Measurements from ENCODE around the gene SH3RF3.

The SH3RF3 gene

DNA sequence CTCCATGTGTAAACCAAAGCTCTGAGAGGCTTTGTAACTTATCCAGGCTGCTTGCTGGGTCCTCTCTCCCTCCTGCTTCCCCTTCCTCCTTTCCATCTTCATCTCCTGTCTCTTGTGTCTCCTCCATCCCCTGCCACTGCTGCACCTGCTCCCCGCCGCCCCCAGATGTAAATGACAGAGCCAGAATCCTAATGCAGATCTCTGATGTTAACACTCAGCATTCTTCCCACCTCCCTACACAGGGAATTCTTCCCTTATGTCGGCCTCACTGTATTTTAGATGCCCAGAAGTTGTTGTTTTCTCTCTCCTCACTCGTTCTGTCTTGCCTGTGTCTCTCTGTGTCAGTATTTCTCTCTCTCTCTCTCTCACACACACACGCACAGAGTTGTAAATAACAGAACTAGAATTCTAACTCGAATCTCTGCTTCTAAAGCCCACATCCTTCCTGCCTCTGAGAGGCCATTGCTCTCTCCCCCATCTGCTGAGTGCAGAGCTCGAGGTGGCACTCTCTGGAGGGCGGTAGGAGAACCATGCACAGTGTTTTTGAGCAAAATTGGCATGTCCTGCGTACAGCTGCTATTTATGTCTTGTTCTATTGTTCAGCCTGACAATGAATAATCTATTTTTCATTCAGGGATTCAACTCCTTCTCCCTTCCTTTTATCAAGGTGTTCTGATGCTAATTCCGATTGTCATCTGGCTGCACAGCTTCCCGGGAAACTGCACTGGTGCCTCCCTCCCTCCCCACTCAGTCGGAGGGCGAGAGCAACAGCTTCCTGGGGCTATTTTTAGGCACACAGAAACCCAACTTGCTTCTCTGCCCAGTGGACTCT lies 219.9 kb downstream of the SH3RF3 start:
- no peak overlapping the region for H3K4me3 ChIP-seq (ENCODE audit: low read depth, low read length)
- TF ChIP-seq, protein P1, sequence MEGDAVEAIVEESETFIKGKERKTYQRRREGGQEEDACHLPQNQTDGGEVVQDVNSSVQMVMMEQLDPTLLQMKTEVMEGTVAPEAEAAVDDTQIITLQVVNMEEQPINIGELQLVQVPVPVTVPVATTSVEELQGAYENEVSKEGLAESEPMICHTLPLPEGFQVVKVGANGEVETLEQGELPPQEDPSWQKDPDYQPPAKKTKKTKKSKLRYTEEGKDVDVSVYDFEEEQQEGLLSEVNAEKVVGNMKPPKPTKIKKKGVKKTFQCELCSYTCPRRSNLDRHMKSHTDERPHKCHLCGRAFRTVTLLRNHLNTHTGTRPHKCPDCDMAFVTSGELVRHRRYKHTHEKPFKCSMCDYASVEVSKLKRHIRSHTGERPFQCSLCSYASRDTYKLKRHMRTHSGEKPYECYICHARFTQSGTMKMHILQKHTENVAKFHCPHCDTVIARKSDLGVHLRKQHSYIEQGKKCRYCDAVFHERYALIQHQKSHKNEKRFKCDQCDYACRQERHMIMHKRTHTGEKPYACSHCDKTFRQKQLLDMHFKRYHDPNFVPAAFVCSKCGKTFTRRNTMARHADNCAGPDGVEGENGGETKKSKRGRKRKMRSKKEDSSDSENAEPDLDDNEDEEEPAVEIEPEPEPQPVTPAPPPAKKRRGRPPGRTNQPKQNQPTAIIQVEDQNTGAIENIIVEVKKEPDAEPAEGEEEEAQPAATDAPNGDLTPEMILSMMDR (IDR thresholded peaks at IDR 0.05; ENCODE audit: borderline replicate concordance, insufficient read depth, low read depth, low read length): no peak

DNA sequence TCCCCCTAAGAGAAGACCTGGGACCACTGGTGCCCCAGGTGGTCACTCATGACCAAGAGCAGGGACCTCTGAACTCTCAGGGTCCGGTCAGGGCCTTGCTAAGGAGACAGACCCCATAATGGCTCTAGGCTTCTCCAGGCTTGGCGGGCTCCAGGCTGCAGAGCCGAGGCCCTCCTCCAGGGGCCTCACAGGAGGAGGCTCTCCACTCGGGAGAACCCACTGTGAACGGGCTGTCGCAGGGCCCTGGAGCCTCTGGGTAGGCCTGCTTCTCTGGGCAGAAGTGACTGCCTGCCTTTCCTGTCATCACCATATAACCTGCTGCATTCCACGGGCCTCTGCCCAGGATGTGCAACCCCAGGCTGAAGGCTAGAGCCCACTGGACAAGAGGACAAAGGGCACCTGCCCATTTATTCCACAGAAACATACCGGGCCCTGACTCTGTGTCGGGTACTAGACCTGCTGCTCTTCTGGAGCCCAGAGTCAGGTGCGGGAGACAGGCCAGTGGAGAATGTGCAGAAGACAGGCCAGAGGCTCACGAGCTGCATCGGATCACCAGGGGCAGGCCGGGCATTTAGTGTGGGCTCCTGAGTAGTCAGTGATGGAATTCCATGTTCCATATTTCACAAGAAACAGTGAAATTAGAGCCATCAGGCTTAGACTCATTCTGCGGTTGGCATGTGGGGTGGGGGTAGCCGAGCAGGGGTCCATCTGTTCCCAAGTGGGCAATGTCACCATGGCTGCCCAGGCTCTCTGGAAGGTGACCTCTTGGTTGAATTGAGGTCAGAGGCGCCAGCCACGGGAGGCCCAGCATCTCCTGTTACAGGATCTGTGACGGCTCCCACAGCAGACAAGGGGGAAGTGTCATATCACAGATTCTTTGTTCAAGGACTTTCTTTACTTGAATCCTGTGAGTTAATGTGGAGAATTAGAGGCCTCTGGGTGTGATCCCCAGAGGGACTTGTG lies 220.8 kb downstream of the SH3RF3 start:
- TF ChIP-seq, protein P1 (IDR thresholded peaks at IDR 0.05; ENCODE audit: borderline replicate concordance, insufficient read depth, low read depth, low read length): peak; percentile 25; the same call in 1 of the 2 replicates
- no peak overlapping the region for H3K4me3 ChIP-seq (ENCODE audit: low read depth, low read length)

DNA sequence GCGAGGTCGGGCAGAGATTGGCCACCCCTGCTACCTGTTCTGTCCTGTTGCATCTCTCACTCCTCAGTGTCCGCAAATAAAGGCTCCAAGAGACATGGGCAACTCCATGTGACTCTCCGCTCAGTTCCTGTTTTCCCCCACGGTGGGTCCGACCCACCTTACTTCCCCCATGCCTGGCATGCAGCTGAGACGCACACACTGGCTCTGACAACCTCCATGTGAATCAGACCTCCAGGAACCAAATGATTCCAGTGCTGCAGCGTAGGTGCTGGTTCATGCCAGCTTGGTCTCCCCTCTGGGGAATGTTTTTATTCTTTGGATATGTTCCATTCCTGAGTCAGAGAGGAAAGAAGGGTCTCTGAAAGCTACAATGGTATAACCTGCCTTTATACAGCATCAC lies 221.5 kb downstream of the SH3RF3 start:
- H3K4me3 ChIP-seq (ENCODE audit: low read depth, low read length): no peak overlapping the region
- TF ChIP-seq, protein P1 (IDR thresholded peaks at IDR 0.05; ENCODE audit: borderline replicate concordance, insufficient read depth, low read depth, low read length): no peak

DNA sequence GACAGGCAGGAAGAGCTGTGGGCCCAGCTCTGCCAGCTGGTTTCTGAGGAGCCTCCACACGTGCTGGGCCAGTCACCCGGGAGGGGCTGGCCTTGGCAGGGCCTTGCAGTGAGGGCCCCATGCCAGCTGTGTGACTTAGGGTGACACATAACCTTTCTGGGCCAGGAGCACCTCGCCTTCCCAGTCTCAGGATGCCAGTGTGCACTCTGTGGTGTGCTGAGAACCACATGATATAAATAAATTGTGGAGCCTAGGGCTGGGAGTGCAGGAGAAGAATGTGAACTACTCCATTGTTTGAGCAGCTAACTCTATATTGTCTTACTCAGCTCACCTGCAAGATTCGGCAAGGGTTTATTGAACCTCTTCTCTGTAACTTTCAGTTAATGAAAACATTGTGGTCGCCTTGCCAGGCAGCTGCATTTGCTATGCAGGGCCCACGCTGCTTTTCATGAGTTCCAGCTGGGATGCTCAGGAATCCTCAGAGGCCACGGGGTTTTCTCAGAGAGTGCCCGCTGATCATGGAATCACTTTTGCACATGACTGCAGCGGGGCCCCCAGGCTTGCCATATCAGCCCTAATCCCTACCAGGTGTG lies 222.3 kb downstream of the SH3RF3 start:
- TF ChIP-seq, protein P1 (IDR thresholded peaks at IDR 0.05; ENCODE audit: borderline replicate concordance, insufficient read depth, low read depth, low read length): no peak
- no peak overlapping the region for H3K4me3 ChIP-seq (ENCODE audit: low read depth, low read length)

DNA sequence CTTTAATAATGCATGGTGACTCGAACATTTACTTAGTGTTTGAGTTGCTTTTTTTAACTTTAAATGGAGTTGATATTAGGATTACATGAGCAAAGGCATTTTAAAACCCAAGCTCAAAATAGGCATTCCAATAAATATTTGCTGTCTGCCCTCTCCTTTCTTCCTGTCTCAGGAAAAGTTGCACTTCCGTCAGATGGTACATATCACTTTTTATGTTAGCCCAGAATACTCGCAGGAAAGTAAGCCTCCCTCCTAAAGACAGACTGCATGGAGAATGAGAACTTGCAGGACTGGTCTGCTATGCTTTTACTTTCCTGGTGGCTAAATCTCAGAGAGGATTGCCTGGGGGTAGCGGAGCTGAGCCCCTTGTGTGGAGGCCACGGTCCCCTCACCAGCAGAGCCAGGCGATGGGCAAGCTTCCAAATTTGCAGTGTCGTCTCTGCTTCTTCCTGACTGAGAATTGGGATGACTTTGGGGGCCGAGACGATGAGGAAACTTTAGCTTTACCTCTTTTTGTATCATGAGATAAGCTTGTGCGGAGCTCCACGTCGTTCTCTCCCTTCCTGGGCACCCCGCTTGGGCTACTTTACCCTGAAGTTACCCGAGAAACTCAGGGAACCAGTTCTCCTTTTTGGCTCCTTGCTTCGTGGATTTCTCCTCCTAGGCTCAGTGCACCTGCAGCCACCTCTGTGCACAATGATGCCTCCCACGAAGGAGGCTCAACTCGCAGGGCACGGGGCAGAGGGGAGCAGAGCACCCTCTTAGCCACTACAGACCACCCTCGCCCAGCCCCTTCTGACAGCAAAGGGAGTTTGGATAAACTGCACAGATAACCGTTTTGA lies 223.3 kb downstream of the SH3RF3 start:
- TF ChIP-seq, protein P1 (IDR thresholded peaks at IDR 0.05; ENCODE audit: borderline replicate concordance, insufficient read depth, low read depth, low read length): no peak
- H3K4me3 ChIP-seq (ENCODE audit: low read depth, low read length): no peak overlapping the region
